ENCODE data around the gene C20orf202.

Gene C20orf202

GRCh38 chr20:1184638-1185315, 18.5 kb upstream of the C20orf202 start, which contains the start of gene TMEM74B:
TSS of gene TMEM74B (minus strand) at chr20:1184981. CDS start at chr20:1183801, 1,180 bp downstream.
- no peak for DNase-seq (ENCODE audit: low read depth in 2 of 2)

GRCh38 chr20:1185316-1185741, 17.9 kb upstream of the C20orf202 start:
- DNase-seq (ENCODE audit: low read depth in 2 of 2) = no peak

GRCh38 chr20:1185790-1186334, 17.4 kb upstream of the C20orf202 start:
- DNase-seq (ENCODE audit: low read depth in 2 of 2) = peak; percentile 45 to 49

- DNase-seq (ENCODE audit: low read depth in 2 of 2) = no peak
Measured at GRCh38 chr20:1186367-1186991, 16.8 kb upstream of the C20orf202 start.

- no peak for DNase-seq (ENCODE audit: low read depth in 2 of 2)
Measured at GRCh38 chr20:1187605-1188171, 15.6 kb upstream of the C20orf202 start.

GRCh38 chr20:1188347-1188746, 14.9 kb upstream of the C20orf202 start:
- no peak for DNase-seq (ENCODE audit: low read depth in 2 of 2)

DNA sequence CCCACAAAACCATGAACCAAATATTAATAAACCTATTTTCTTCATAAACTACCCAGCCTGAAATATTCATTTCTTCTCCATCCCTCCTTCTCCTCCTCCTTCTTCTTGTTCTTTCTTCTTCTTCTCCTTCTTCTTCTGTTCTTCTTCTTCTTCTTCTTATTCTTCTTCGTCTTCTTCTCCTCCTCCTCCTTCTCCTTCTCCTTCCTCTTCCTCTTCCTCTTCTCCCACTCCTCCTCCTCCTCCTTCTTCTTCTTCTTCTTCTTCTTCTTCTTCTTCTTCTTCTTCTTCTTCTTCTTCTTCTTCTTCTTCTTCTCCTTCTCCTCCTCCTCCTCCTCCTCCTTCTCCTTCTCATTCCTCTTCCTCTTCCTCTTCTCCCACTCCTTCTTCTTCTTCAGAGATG, 13.4 kb upstream of the C20orf202 start:
- no peak for DNase-seq (ENCODE audit: low read depth in 2 of 2)

GRCh38 chr20:1190847-1191246, 12.4 kb upstream of the C20orf202 start:
- DNase-seq (ENCODE audit: low read depth in 2 of 2) = no peak

DNA sequence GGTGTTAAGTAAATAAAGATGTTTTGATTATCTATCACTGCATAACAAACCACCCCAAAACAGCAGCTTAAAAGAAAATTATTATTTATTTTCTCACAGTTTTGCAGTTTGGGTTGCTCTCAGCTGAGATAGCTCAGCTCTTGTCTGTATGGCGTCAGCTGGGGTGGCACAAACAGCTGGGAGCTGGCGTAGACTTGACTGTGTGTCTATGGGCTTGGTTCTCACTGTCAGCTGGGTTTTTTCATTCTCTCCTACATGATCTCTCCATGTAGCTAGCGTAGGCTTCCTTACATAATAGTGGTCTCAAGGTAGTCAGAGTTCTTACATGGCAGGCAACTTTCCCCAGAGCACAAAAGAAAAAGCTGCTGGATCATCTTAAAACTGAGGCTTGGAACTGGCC, 12.0 kb upstream of the C20orf202 start:
- DNase-seq (ENCODE audit: low read depth in 2 of 2) = no peak

DNA sequence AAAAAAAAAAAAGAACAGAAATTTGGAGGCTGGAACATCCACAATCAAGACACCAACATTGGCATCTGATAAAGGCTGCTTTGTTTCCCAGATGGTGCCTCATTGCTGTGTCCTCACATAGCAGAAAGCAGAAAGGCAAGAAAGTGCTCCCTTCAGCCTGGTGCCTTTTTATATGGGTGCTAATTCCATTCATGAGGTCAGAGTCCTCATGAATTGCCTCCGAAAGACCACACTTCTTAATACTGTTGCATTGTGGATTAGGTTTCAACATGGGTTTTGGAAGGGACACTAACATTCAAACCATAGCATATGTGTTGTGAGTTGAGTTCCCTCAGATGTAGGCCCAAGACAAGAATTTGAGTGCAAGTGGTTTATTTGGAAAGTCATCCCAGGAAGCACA, 8.0 kb upstream of the C20orf202 start:
- DNase-seq (ENCODE audit: low read depth in 2 of 2) = no peak

- no peak for DNase-seq (ENCODE audit: low read depth in 2 of 2)
Measured at GRCh38 chr20:1196634-1197033, 6.6 kb upstream of the C20orf202 start.

- DNase-seq (ENCODE audit: low read depth in 2 of 2) = no peak
Measured at GRCh38 chr20:1197801-1198200, 5.5 kb upstream of the C20orf202 start.

- no peak for DNase-seq (ENCODE audit: low read depth in 2 of 2)
Measured at GRCh38 chr20:1198751-1199150, 4.5 kb upstream of the C20orf202 start.

DNA sequence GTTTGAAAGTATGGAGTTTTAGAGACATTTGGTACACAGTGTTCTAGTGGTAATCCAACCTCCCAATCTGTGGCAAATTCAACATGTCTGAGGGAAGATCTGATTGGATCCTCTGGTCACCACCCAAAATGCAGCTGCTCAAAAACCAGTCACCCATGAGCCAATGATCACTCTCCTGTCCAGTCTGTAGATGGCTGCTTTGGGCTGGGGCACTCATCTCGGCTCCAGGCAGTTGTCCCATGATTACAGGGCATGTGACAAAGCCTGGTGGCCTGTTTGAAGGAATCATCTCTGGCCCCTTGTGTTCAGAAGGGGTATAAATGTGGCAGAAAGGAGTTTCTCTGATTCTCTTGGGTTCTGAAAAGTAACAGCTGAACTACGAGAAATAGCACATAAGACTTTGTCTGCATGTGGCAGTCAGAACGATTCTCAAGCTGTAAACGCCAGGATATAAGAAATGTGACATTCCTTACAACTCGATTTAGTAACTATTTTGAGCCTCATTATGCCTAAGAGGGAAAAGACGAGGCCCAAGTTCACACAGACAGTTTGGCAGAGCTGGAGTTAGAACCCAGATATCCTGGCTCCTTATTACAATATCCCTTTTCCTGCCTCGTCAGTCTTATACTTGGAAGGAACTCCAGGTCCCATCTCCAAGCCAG, 3.9 kb upstream of the C20orf202 start:
- DNase-seq (ENCODE audit: low read depth in 2 of 2) = no peak

DNA sequence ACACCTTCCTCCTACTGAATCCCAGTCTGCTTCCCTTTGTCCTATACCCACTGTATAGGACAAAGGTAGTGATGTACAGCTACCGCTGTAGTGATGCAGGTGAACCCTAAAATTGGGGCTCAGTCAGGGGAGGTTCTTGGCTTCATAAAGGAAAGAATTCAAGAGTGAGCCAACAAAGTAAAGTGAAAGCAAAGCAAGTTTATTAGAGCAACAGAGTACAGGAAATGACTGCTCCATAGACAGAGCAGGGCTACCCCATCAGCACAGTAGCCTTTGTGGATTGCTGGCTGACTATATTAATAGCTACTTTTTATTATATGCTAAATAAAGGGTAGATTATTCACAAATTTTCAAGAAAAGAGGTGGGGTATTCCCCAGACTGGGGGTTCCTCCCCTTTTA, 3.3 kb upstream of the C20orf202 start:
- DNase-seq (ENCODE audit: low read depth in 2 of 2) = no peak

GRCh38 chr20:1203630-1204029, 376 bp downstream of the C20orf202 start:
- DNase-seq (ENCODE audit: low read depth in 2 of 2) = no peak

- no peak for DNase-seq (ENCODE audit: low read depth in 2 of 2)
Measured at GRCh38 chr20:1204113-1204512, 859 bp downstream of the C20orf202 start.

DNA sequence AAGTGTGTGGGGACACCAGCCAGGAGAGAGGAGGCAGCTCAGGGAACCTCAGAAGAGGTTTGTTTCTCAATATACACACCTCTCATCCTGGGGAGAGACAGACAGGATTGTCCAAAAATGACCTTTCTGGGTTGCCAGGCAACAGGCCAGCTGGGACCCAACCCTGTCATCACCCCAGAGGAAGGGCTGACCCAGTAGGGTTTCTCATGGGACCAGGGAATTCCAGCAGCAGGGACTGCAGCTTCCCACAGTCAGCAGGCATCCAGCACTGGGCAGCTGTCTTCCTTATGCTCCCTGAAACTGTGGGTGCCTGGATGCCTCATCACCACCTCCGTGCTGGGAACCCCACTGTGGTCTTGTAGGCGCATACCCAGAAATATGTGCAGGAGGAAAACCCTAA, 1.3 kb downstream of the C20orf202 start:
- no peak for DNase-seq (ENCODE audit: low read depth in 2 of 2)

GRCh38 chr20:1205802-1206201, 2.5 kb downstream of the C20orf202 start:
- DNase-seq (ENCODE audit: low read depth in 2 of 2) = no peak

DNA sequence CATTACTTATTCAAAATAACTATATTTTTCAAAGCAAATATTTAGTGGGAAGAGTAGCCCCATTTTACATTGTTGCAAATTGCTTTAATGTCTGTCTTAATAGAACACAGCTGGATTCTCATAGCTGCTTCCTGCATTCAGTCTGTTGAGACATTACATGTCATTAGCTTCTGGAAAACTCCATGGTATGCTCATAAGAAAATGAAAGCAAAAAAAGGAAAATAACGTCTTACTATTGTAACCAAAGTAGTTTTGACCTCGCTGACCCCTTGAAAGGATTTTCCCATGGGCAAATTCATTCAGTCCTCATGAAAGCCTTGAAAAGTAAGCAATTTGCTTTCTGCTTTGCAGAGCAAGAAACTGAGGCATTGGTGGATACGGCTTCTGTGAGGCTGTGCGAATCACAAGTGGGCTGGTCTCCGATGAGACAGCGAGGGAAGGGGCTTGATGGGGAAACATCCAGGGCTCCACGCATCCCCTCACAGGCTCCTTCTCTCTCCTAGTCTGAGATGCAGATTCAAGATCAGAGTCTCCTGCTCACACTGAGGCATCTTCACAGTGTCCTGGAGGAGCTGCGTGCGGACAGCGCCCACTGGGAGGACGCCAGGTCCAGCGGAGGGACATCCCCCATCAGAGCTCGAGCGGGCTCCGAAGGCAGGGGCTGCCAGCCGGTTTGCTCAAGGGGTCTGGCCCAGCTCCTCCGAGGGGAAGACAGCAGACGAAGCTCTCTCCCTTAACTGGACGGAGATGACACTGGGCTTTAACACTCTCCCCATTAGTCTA, 3.3 kb downstream of the C20orf202 start:
- no peak for DNase-seq (ENCODE audit: low read depth in 2 of 2)

DNA sequence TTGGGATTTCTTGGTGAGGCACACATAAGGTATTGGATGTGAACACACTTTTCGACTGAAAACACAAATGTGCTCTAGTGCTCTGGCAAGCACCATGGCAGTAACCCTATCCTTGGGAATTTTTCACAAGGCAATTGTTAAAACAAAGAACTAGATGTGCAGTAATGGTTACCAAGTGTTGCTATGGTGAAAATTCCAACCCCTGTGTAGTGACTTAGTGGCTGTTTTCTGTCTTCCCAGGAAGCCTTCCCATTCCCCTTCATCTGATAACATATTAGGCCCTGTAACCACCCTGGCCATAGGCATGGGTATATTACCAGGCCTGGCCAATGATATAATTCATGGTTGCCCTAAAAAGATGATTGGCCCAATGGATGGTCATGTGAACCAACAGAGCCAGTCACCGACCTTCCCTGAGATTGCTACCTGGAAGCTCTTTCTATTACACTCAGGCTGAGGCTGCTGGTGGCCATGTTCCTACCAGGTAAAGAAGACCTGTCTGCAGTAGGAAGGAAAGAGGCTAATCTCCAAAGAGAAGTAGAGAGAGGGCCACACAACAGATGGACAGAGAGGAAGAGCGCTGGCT, 4.1 kb downstream of the C20orf202 start:
- no peak for DNase-seq (ENCODE audit: low read depth in 2 of 2)

All from stimulated activated CD4-positive, alpha-beta T cell treated with anti-CD3 and anti-CD28 coated beads, Interleukin-4, amount 100 ng/mL, for 48 hours (primary cell).